ENCODE measurements around the gene CCL22. TPM values are rescaled to one million over a fixed set of nuclear protein-coding genes. Genes with fewer than 3 reads are reported as not detected.

Gene CCL22, protein sequence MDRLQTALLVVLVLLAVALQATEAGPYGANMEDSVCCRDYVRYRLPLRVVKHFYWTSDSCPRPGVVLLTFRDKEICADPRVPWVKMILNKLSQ
- not detected for polyA plus RNA-seq (2013, experiment 1 of 2)
- not detected for polyA plus RNA-seq (2013, experiment 2 of 2)

GRCh38 chr16:57358527-57359095 lies at the start of gene CCL22:
TSS of gene CCL22 (plus strand) at chr16:57358783. CDS start at chr16:57358817, 34 bp downstream.
- H2AFZ ChIP-seq (ENCODE audit: low read length) = no peak within 1 kb of the TSS
- H3K23ac ChIP-seq (ENCODE audit: low read depth, low read length, poor library complexity) = no peak within 1 kb of the TSS
- H3K36me3 ChIP-seq (replicated peaks in 1 of 2; ENCODE audit: control insufficient read depth in 2 of 2, insufficient read depth in 2 of 2, low read length in 2 of 2) = no peaks in the 10 kb centered on the region
- no peak within 1 kb of the TSS for H2BK12ac ChIP-seq (ENCODE audit: low read length)
- H2BK120ac ChIP-seq (ENCODE audit: low read depth, low read length) = no peak within 1 kb of the TSS
- no peak for DNase-seq (ENCODE audit: low spot score)
- H3K14ac ChIP-seq (ENCODE audit: low read length) = no peak within 1 kb of the TSS
- no peaks in the 10 kb centered on the region for H3K4me1 ChIP-seq (ENCODE audit: control insufficient read depth in 2 of 2, insufficient read depth in 1 of 2, low read depth in 1 of 2, low read length in 2 of 2)
- H3K9ac ChIP-seq (ENCODE audit: low read depth, low read length, poor library complexity) = no peak within 1 kb of the TSS
- no peak within 1 kb of the TSS for H2BK5ac ChIP-seq (ENCODE audit: low read length)
- H3K27me3 ChIP-seq (ENCODE audit: control insufficient read depth in 3 of 3, insufficient read depth in 3 of 3, low read depth in 1 of 3, low read length in 3 of 3) = peaks cover 0 to 22% (median 0%) of the 10 kb centered on the region in 3 experiments
- peak within 1 kb of the TSS; percentile 7 for H2BK15ac ChIP-seq (ENCODE audit: low read length)
- no peaks in the 10 kb centered on the region for H3K9me3 ChIP-seq (replicated peaks in 1 of 2; ENCODE audit: control insufficient read depth in 2 of 2, insufficient read depth in 1 of 2, low read depth in 1 of 2, low read length in 2 of 2)
- no peak within 1 kb of the TSS for H3K4ac ChIP-seq (ENCODE audit: low read length)
- no CpG with 5 or more reads among the region's 9 CpGs for WGBS, 2 donors (ENCODE audit: extremely low coverage in 2 of 2, insufficient read length in 2 of 2, insufficient replicate concordance in 1 of 2)
- no peak within 1 kb of the TSS for H4K91ac ChIP-seq (ENCODE audit: low read depth, low read length, poor library complexity)
- no peak within 1 kb of the TSS for H4K8ac ChIP-seq (ENCODE audit: low read depth, low read length)
- H3K18ac ChIP-seq (ENCODE audit: low read length) = peak within 1 kb of the TSS; percentile 22
- no peak within 1 kb of the TSS for H3K4me3 ChIP-seq (ENCODE audit: low read length in 2 of 2)
- no peak within 1 kb of the TSS for H3K4me2 ChIP-seq (ENCODE audit: insufficient read depth, low read length, poor library complexity, severe bottlenecking)
- no peak within 1 kb of the TSS for H2AK5ac ChIP-seq (ENCODE audit: low read depth, low read length)
- H3K79me1 ChIP-seq (ENCODE audit: low read depth, low read length) = peaks cover 1% of the 10 kb centered on the region
- H3K27ac ChIP-seq (replicated peaks; ENCODE audit: low read length) = no peak within 1 kb of the TSS

DNA sequence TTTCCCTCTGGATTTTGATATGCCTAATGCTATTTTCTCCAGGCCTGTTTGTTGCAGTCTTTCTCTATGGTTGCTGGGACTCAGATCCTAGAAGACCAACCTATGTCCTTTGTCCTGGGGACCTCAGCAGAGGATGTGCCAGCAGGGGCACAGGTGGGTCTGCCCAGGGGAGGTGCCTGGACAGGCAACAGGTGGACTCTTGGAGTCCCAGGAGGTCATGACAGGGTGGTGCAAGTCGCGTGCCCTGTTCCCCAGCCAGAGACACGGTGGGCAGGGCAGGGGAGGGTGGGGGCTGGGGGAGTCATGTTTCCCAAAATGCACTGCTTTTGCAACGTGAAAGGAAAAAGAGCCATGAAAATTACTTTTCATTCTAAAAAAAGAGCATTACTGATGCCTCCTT lies 47.8 kb upstream of the CCL22 start:
- H3K4me1 ChIP-seq (ENCODE audit: control insufficient read depth in 2 of 2, insufficient read depth in 1 of 2, low read depth in 1 of 2, low read length in 2 of 2) = no peaks in the 10 kb centered on the region
- H2BK12ac ChIP-seq (ENCODE audit: low read length) = no peak overlapping the region
- no peak overlapping the region for H3K4ac ChIP-seq (ENCODE audit: low read length)
- no peaks in the 10 kb centered on the region for H3K9me3 ChIP-seq (replicated peaks in 1 of 2; ENCODE audit: control insufficient read depth in 2 of 2, insufficient read depth in 1 of 2, low read depth in 1 of 2, low read length in 2 of 2)
- H3K18ac ChIP-seq (ENCODE audit: low read length) = no peak overlapping the region
- H3K9ac ChIP-seq (ENCODE audit: low read depth, low read length, poor library complexity) = no peak overlapping the region
- no peak overlapping the region for H2BK15ac ChIP-seq (ENCODE audit: low read length)
- H3K23ac ChIP-seq (ENCODE audit: low read depth, low read length, poor library complexity) = no peak overlapping the region
- no peak overlapping the region for H3K4me2 ChIP-seq (ENCODE audit: insufficient read depth, low read length, poor library complexity, severe bottlenecking)
- no peaks in the 10 kb centered on the region for H3K36me3 ChIP-seq (replicated peaks in 1 of 2; ENCODE audit: control insufficient read depth in 2 of 2, insufficient read depth in 2 of 2, low read length in 2 of 2)
- H2BK5ac ChIP-seq (ENCODE audit: low read length) = no peak overlapping the region
- no CpG with 5 or more reads among the region's 4 CpGs for WGBS, 2 donors (ENCODE audit: extremely low coverage in 2 of 2, insufficient read length in 2 of 2, insufficient replicate concordance in 1 of 2)
- no peak overlapping the region for H3K4me3 ChIP-seq (ENCODE audit: low read length in 2 of 2)
- no peak overlapping the region for H4K8ac ChIP-seq (ENCODE audit: low read depth, low read length)
- H2BK120ac ChIP-seq (ENCODE audit: low read depth, low read length) = no peak overlapping the region
- H3K79me1 ChIP-seq (ENCODE audit: low read depth, low read length) = no peaks in the 10 kb centered on the region
- no peak overlapping the region for H4K91ac ChIP-seq (ENCODE audit: low read depth, low read length, poor library complexity)
- no peak overlapping the region for H2AK5ac ChIP-seq (ENCODE audit: low read depth, low read length)
- no peak for DNase-seq (ENCODE audit: low spot score)
- no peak overlapping the region for H2AFZ ChIP-seq (ENCODE audit: low read length)
- peaks cover 0 to 22% (median 0%) of the 10 kb centered on the region in 3 experiments for H3K27me3 ChIP-seq (ENCODE audit: control insufficient read depth in 3 of 3, insufficient read depth in 3 of 3, low read depth in 1 of 3, low read length in 3 of 3)
- H3K27ac ChIP-seq (replicated peaks; ENCODE audit: low read length) = no peak overlapping the region
- no peak overlapping the region for H3K14ac ChIP-seq (ENCODE audit: low read length)

DNA sequence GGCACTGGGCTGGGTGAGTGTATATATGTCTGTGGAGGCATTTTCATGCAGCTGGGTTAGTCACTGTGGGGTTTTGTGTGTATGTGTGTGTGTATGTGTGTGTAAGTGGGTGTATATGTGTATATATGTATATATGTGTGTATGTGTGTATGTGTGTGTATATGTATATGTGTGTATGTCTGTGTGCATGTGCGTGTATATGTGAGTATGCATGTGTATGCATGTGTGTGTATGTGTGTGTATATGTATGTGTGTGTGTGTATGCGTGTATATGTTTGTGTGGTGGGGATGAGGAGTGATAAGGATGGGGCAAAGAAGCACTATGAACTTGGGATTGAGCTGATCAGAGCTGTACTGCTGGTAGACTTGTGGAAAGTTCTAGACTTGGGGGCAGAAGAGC lies 45.1 kb upstream of the CCL22 start:
- H2BK12ac ChIP-seq (ENCODE audit: low read length) = no peak overlapping the region
- WGBS, 2 donors (ENCODE audit: extremely low coverage in 2 of 2, insufficient read length in 2 of 2, insufficient replicate concordance in 1 of 2) = 100% methylated on average over 1 of the region's 2 CpGs
- peaks cover 0 to 5% of the 10 kb centered on the region in 2 donors for H3K4me1 ChIP-seq (ENCODE audit: control insufficient read depth in 2 of 2, insufficient read depth in 1 of 2, low read depth in 1 of 2, low read length in 2 of 2)
- H4K8ac ChIP-seq (ENCODE audit: low read depth, low read length) = no peak overlapping the region
- H2BK120ac ChIP-seq (ENCODE audit: low read depth, low read length) = no peak overlapping the region
- no peak for DNase-seq (ENCODE audit: low spot score)
- H2BK15ac ChIP-seq (ENCODE audit: low read length) = no peak overlapping the region
- no peak overlapping the region for H3K4me3 ChIP-seq (ENCODE audit: low read length in 2 of 2)
- no peak overlapping the region for H3K4me2 ChIP-seq (ENCODE audit: insufficient read depth, low read length, poor library complexity, severe bottlenecking)
- H3K4ac ChIP-seq (ENCODE audit: low read length) = no peak overlapping the region
- H3K27ac ChIP-seq (replicated peaks; ENCODE audit: low read length) = no peak overlapping the region
- H3K18ac ChIP-seq (ENCODE audit: low read length) = no peak overlapping the region
- H3K9ac ChIP-seq (ENCODE audit: low read depth, low read length, poor library complexity) = no peak overlapping the region
- H3K79me1 ChIP-seq (ENCODE audit: low read depth, low read length) = no peaks in the 10 kb centered on the region
- no peak overlapping the region for H2AFZ ChIP-seq (ENCODE audit: low read length)
- peaks cover 0 to 12% (median 0%) of the 10 kb centered on the region in 3 experiments for H3K27me3 ChIP-seq (ENCODE audit: control insufficient read depth in 3 of 3, insufficient read depth in 3 of 3, low read depth in 1 of 3, low read length in 3 of 3)
- no peaks in the 10 kb centered on the region for H3K36me3 ChIP-seq (replicated peaks in 1 of 2; ENCODE audit: control insufficient read depth in 2 of 2, insufficient read depth in 2 of 2, low read length in 2 of 2)
- no peaks in the 10 kb centered on the region for H3K9me3 ChIP-seq (replicated peaks in 1 of 2; ENCODE audit: control insufficient read depth in 2 of 2, insufficient read depth in 1 of 2, low read depth in 1 of 2, low read length in 2 of 2)
- H4K91ac ChIP-seq (ENCODE audit: low read depth, low read length, poor library complexity) = no peak overlapping the region
- H3K23ac ChIP-seq (ENCODE audit: low read depth, low read length, poor library complexity) = no peak overlapping the region
- H2AK5ac ChIP-seq (ENCODE audit: low read depth, low read length) = no peak overlapping the region
- H2BK5ac ChIP-seq (ENCODE audit: low read length) = no peak overlapping the region
- H3K14ac ChIP-seq (ENCODE audit: low read length) = no peak overlapping the region

DNA sequence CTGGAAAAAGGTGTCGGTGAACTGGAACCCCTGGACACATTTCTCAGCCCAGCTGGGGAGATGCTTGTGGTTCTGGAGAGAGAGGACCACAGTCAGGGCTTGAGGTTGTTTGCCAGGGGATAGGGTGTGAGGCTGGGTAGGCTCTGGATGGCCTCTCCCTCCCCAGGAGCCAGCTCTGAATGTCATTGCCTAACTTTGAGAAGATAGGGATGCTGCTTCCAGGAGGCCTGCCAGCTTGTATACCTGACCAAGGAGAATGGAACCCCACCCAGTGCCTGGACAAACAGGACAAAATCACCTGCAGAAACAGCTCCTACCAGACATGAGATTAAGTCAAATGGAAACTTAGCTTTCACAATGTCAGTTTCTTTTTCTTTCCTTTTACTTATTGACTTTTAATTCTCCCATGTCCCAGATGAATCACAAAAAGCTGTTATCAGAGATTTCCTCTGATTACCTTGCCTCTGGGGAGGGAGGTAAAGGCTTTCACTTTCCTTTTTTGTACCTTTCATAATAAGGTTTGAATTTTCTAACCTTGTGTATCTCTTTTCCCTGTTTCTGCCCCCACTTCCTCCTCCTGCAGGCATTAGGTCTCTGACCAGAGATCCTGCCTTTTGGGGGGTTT lies 44.3 kb upstream of the CCL22 start:
- Histone ChIP-seq H3K4me1 (ENCODE audit: control insufficient read depth in 2 of 2, insufficient read depth in 1 of 2, low read depth in 1 of 2, low read length in 2 of 2) (peaks cover 0 to 5% of the 10 kb centered on the region in 2 donors), H3K18ac (ENCODE audit: low read length) (no peak overlapping the region), H3K4ac (ENCODE audit: low read length) (no peak overlapping the region), H2AFZ (ENCODE audit: low read length) (no peak overlapping the region), H3K14ac (ENCODE audit: low read length) (no peak overlapping the region), H3K4me3 (ENCODE audit: low read length in 2 of 2) (no peak overlapping the region), H3K9me3 (replicated peaks in 1 of 2; ENCODE audit: control insufficient read depth in 2 of 2, insufficient read depth in 1 of 2, low read depth in 1 of 2, low read length in 2 of 2) (no peaks in the 10 kb centered on the region), H3K27me3 (ENCODE audit: control insufficient read depth in 3 of 3, insufficient read depth in 3 of 3, low read depth in 1 of 3, low read length in 3 of 3) (peaks cover 0 to 12% (median 0%) of the 10 kb centered on the region in 3 experiments), H3K4me2 (ENCODE audit: insufficient read depth, low read length, poor library complexity, severe bottlenecking) (no peak overlapping the region), H4K91ac (ENCODE audit: low read depth, low read length, poor library complexity) (no peak overlapping the region), H2BK15ac (ENCODE audit: low read length) (no peak overlapping the region), H2BK12ac (ENCODE audit: low read length) (no peak overlapping the region), H2BK120ac (ENCODE audit: low read depth, low read length) (no peak overlapping the region), H3K36me3 (replicated peaks in 1 of 2; ENCODE audit: control insufficient read depth in 2 of 2, insufficient read depth in 2 of 2, low read length in 2 of 2) (no peaks in the 10 kb centered on the region), H3K27ac (replicated peaks; ENCODE audit: low read length) (no peak overlapping the region), H3K9ac (ENCODE audit: low read depth, low read length, poor library complexity) (no peak overlapping the region), H4K8ac (ENCODE audit: low read depth, low read length) (no peak overlapping the region), H2BK5ac (ENCODE audit: low read length) (no peak overlapping the region), H3K79me1 (ENCODE audit: low read depth, low read length) (no peaks in the 10 kb centered on the region), H3K23ac (ENCODE audit: low read depth, low read length, poor library complexity) (no peak overlapping the region), H2AK5ac (ENCODE audit: low read depth, low read length) (no peak overlapping the region)
- no peak for DNase-seq (ENCODE audit: low spot score)
- WGBS, 2 donors (ENCODE audit: extremely low coverage in 2 of 2, insufficient read length in 2 of 2, insufficient replicate concordance in 1 of 2) = no CpG with 5 or more reads among the region's 1 CpG
